ENCODE measurements around the gene UQCRC1.

The UQCRC1 gene

GRCh38 chr3:48609088-48610005 lies at the start of gene UQCRC1:
UQCRC1 (minus strand) TSS chr3:48609646; CDS start chr3:48609620, 26 bp downstream.
- DNase-seq = peak; percentile 89

- no peak for DNase-seq
These were observed 47.4 kb upstream of the UQCRC1 start for GRCh38 chr3:48656841-48657281.

GRCh38 chr3:48656061-48656840 lies 46.8 kb upstream of the UQCRC1 start:
- DNase-seq = peak; percentile 59

- no peak for DNase-seq
These were observed 46.2 kb upstream of the UQCRC1 start for GRCh38 chr3:48655606-48656005.

- no peak for DNase-seq
These were observed 45.6 kb upstream of the UQCRC1 start for GRCh38 chr3:48655063-48655462.

- no peak for DNase-seq
These were observed 43.7 kb upstream of the UQCRC1 start for GRCh38 chr3:48652923-48653715.

GRCh38 chr3:48651771-48652170 lies 42.3 kb upstream of the UQCRC1 start:
- DNase-seq = no peak

GRCh38 chr3:48650723-48651122 lies 41.3 kb upstream of the UQCRC1 start:
- no peak for DNase-seq

GRCh38 chr3:48648188-48648850 lies 38.9 kb upstream of the UQCRC1 start:
- DNase-seq = no peak

GRCh38 chr3:48647714-48648113 lies 38.3 kb upstream of the UQCRC1 start:
- DNase-seq = no peak

GRCh38 chr3:48644898-48645760 lies 35.7 kb upstream of the UQCRC1 start:
- no peak for DNase-seq

- DNase-seq = no peak
These were observed 33.2 kb upstream of the UQCRC1 start for GRCh38 chr3:48642605-48643004.

GRCh38 chr3:48641396-48641795 lies 31.9 kb upstream of the UQCRC1 start:
- DNase-seq = no peak

GRCh38 chr3:48639944-48640606 lies 30.6 kb upstream of the UQCRC1 start:
- DNase-seq = no peak

- DNase-seq = no peak
These were observed 27.9 kb upstream of the UQCRC1 start for GRCh38 chr3:48637305-48637704.

- DNase-seq = peak; percentile 1
These were observed 26.8 kb upstream of the UQCRC1 start for GRCh38 chr3:48636149-48636655.

- peak; percentile 95 for DNase-seq
These were observed 26.0 kb upstream of the UQCRC1 start, which contains the start of gene SLC26A6 for GRCh38 chr3:48635222-48636021. SLC26A6 (minus strand) TSS chr3:48635461; CDS start chr3:48635393, 68 bp downstream.

GRCh38 chr3:48634661-48635221 lies 25.3 kb upstream of the UQCRC1 start:
- peak; percentile 74 for DNase-seq

GRCh38 chr3:48633743-48634142 lies 24.3 kb upstream of the UQCRC1 start:
- DNase-seq = no peak

Data from fibroblast of skin of right biceps (primary cell).